Kidney (tissue), 14 donors: ENCODE measurements around the gene CMIP. TPM values are rescaled to one million over a fixed set of nuclear protein-coding genes. Genes with fewer than 3 reads are reported as not detected.

ENCODE experiments used
- DNase-seq, 5 donors: peaks; one replicate each; pipeline ENCODE4 v3.0.0-alpha.2; 2013 to 2020
- FAIRE-seq: peaks from 2 replicates; lab custom pipeline; 2012; peaks lifted over from hg19 to GRCh38; lab: Jason Lieb, UNC
- H3K27ac ChIP-seq, 2 donors: one replicate each; pipeline ENCODE4 v1.7.0; 2013; ENCODE audit warnings: low read depth in 2 of 2, low read length in 2 of 2, inconsistent platforms in 1 of 2
- H3K27me3 ChIP-seq: one replicate; pipeline ENCODE4 v1.7.1; 2013; ENCODE audit warnings: low read length, inconsistent platforms; ENCODE audit not compliant: control insufficient read depth, insufficient read depth
- H3K36me3 ChIP-seq, 3 donors: one replicate each; pipeline versions ENCODE4 v1.7.0 to v1.7.1; 2013; ENCODE audit warnings: low read length in 3 of 3, control low read depth in 1 of 3, inconsistent platforms in 1 of 3; ENCODE audit not compliant: insufficient read depth in 3 of 3, control insufficient read depth in 2 of 3
- H3K4me1 ChIP-seq, 3 donors: one replicate each; pipeline versions ENCODE4 v1.7.0 to v1.7.1; 2013; ENCODE audit warnings: low read length in 3 of 3, inconsistent platforms in 1 of 3, low read depth in 1 of 3; ENCODE audit not compliant: control insufficient read depth in 2 of 3, insufficient read depth in 2 of 3
- H3K4me3 ChIP-seq, 3 donors: one replicate each; pipeline versions ENCODE4 v1.7.0 to v1.8.1; 2013; ENCODE audit warnings: low read length in 3 of 3, control low read depth in 1 of 3, inconsistent platforms in 1 of 3
- H3K9ac ChIP-seq, 3 donors: one replicate each; pipeline versions ENCODE4 v1.7.0 to v1.7.1; 2013; ENCODE audit warnings: low read length in 3 of 3, control low read depth in 1 of 3, inconsistent platforms in 1 of 3
- H3K9me3 ChIP-seq, 3 donors: one replicate each; pipeline versions ENCODE4 v1.7.0 to v1.7.1; 2013; ENCODE audit warnings: low read length in 3 of 3, control low read depth in 1 of 3, inconsistent platforms in 1 of 3; ENCODE audit not compliant: control insufficient read depth in 2 of 3, insufficient read depth in 1 of 3
- intact Hi-C: fragments of 100-400 bp; cut with DNase I; formaldehyde crosslinking; loops from one replicate; pipeline ENCODE4 v1.11.1; 2022
- polyA plus RNA-seq: library from polyadenylated mRNA; stranded (reverse); fragments of 350-450 nt; fragmentation: Illumina TruSeq; extraction: RNeasy Lipid Tissue Mini Kit (QIAGEN cat#74804); gene quantifications from one replicate; pipeline ENCODE4 v1.2.3, GENCODE V29; 2014; ENCODE audit warnings: low read depth, low replicate concordance; ENCODE audit not compliant: insufficient read depth
- total RNA-seq: library from RNA; stranded (reverse); fragmentation: NEBNext Ultra II Directional; extraction: Animal tissue kit (Norgen Biotek cat#: 25700); gene quantifications from one replicate; pipeline ENCODE4 v1.2.1, GENCODE V29; 2021
- TF ChIP-seq, protein P1 (sequence below): IDR thresholded peaks from 3 replicates; pipeline ENCODE4 v1.5.1; 2012; ENCODE audit warnings: mild to moderate bottlenecking, moderate library complexity, borderline replicate concordance; ENCODE audit not compliant: insufficient read depth; ENCODE audit errors: extremely low read depth
- donor health status: control.
- donor health status: control.
- donor health status: control.
- donor health status: control.
- donor health status: control.
- donor health status: DM: yes; HTN: yes; CAD: no.
- donor health status: Normal renal cell carcinoma (clear cell type).

Gene CMIP
- total and polyA plus RNA-seq, 2 donors from 2014 or later: 16.6 to 65.7 TPM

DNA sequence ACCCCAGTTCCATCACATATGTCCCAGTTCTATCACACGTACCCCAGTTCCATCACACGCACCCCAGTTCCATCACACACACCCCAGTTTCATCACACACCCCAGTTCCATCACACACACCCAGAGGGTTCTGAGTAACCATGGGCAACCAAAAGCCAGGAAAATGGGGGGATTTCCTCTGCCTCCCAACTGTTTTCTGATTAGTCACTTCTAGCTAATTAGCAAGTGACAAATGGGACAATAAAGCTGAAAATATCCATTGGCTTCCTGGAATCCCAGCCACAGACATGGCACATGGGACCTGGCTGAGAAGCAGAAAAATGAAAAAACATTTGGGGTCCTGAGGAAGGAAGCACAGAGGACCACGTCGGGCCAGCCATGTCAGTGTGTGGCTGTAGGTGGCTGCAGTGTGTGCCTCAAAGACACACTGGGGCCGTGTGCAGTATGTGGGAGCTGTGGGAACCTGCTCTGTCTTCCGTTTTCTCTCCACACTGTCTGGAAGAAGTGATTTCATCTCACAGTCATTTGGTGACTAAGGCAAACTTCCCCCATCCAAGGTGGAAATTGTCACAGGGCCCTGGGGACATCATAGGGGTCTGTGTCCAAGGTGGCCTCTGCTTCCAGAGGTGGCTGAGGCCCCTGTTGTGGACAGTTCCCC lies 106.7 kb downstream of the CMIP start:
- intact Hi-C loops: no loop called here
- Histone ChIP-seq H3K9ac (no peak overlapping the region), H3K27ac (no peak overlapping the region), H3K4me3 (no peak overlapping the region), H3K27me3 (no peaks in the 10 kb centered on the region), H3K36me3 (no peaks in the 10 kb centered on the region), H3K4me1 (peaks cover 0 to 53% (median 23%) of the 10 kb centered on the region in 3 donors), H3K9me3 (no peaks in the 10 kb centered on the region)
- TF ChIP-seq, protein P1, sequence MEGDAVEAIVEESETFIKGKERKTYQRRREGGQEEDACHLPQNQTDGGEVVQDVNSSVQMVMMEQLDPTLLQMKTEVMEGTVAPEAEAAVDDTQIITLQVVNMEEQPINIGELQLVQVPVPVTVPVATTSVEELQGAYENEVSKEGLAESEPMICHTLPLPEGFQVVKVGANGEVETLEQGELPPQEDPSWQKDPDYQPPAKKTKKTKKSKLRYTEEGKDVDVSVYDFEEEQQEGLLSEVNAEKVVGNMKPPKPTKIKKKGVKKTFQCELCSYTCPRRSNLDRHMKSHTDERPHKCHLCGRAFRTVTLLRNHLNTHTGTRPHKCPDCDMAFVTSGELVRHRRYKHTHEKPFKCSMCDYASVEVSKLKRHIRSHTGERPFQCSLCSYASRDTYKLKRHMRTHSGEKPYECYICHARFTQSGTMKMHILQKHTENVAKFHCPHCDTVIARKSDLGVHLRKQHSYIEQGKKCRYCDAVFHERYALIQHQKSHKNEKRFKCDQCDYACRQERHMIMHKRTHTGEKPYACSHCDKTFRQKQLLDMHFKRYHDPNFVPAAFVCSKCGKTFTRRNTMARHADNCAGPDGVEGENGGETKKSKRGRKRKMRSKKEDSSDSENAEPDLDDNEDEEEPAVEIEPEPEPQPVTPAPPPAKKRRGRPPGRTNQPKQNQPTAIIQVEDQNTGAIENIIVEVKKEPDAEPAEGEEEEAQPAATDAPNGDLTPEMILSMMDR: no peak
- DNase-seq (no peak), FAIRE-seq (no peak)

DNA sequence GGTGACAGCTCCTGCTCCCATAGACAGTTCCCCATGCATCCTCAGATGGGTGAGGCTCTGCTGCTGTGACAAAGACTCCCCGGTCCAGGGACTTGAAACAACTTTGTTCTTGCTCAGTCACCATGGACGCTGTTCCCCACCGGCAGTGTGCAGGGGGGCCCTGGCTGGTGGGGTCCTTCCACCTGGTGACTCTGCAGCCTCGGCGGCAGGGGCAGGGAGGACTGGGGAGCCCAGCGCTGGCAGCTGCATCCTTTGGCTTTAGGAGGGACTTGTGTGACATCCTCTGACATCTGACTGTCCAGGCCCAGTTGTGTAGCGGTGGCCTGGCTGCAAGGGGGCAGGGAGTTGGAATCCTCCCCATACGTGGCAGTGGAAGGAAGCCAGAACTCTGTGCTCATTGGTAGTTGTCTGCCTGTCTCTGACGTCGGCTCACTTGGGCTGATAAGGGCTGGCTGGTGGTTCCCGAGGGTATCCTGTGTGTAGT lies 107.3 kb downstream of the CMIP start:
- FAIRE-seq (no peak), DNase-seq (peak in 1 of 5 donors; percentile 73)
- H3K27ac ChIP-seq: no peak overlapping the region
- H3K9ac ChIP-seq: no peak overlapping the region
- H3K4me3 ChIP-seq: no peak overlapping the region
- H3K36me3 ChIP-seq: no peaks in the 10 kb centered on the region
- TF ChIP-seq, protein P1: no peak
- peaks cover 0 to 51% (median 19%) of the 10 kb centered on the region in 3 donors for H3K4me1 ChIP-seq
- H3K27me3 ChIP-seq: no peaks in the 10 kb centered on the region
- intact Hi-C loops: no loop called here
- no peaks in the 10 kb centered on the region for H3K9me3 ChIP-seq

DNA sequence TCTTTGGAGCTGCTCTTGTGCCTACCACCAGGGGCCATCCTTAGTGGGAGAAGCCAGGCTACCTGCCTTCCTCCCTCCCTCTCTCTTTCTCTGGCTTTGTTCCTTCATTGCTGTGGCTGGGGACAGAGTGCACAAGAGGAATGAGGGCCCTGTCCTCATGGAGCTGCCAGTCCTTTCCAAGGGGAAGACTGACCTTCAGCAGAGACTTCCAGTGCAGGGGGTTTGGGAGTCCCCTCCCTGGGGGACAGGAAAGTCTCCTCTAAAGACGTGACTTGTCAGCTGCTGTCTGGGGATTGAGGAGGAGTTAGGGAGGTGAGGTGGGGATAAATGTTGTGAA lies 108.1 kb downstream of the CMIP start:
- intact Hi-C loops: no loop called here
- peaks cover 0 to 43% (median 19%) of the 10 kb centered on the region in 3 donors for H3K4me1 ChIP-seq

More for the DNA sequence above, 108.1 kb downstream of the CMIP start:
- TF ChIP-seq, protein P1: no peak
- H3K9me3 ChIP-seq: no peaks in the 10 kb centered on the region
- no peaks in the 10 kb centered on the region for H3K36me3 ChIP-seq
- peak overlapping the region; percentile 14 to 44 for H3K27ac ChIP-seq
- FAIRE-seq (no peak), DNase-seq (no peak)
- H3K4me3 ChIP-seq: no peak overlapping the region
- H3K27me3 ChIP-seq: no peaks in the 10 kb centered on the region
- H3K9ac ChIP-seq: no peak overlapping the region
